ENCODE data around the gene NR0B2. TPM values are rescaled to one million over a fixed set of nuclear protein-coding genes. Genes with fewer than 3 reads are reported as not detected.
A peak's percentile ranks its signal among the peaks of the same experiment; 100 is the strongest.

NR0B2 gene
- total and polyA plus RNA-seq, 2 of the 13 experiments (the other 11 are each of a cell fraction or from before 2014, with no cell fraction given), result 72.5 to 133 TPM

GRCh38 chr1:26961826-26962225 lies 48.1 kb upstream of the NR0B2 start (continued):
- no peak for TF ChIP-seq ZSCAN30 (CRISPR knock-in tag; IDR thresholded peaks at IDR 0.05)
- no peak for TF ChIP-seq POLR2AphosphoS5 (IDR thresholded peaks at IDR 0.05; ENCODE audit: low read depth, low read length)
- TF ChIP-seq, protein P1, sequence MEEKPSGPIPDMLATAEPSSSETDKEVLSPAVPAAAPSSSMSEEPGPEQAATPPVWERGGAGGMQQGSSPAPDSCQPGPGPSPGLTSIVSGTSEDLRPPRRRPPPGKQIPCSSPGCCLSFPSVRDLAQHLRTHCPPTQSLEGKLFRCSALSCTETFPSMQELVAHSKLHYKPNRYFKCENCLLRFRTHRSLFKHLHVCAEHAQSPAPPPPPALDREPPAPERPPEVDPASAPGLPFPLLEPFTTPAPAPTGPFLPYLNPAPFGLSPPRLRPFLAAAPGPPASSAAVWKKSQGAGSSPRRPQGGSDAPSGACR (CRISPR knock-in tag; IDR thresholded peaks at IDR 0.05), result no peak
- no peak for TF ChIP-seq TGIF2 (CRISPR knock-in tag; IDR thresholded peaks at IDR 0.05)
- TF ChIP-seq SRSF1 (optimal IDR thresholded peaks at IDR 0.05; ENCODE audit: low read depth, low read length), result no peak
- no peak for TF ChIP-seq AKAP8 (CRISPR knock-in tag; IDR thresholded peaks at IDR 0.05)
- no peak for TF ChIP-seq ZNF17 (CRISPR knock-in tag; IDR thresholded peaks at IDR 0.05)
- TF ChIP-seq FOXP4 (CRISPR knock-in tag; IDR thresholded peaks at IDR 0.05), result peak; percentile 96
- TF ChIP-seq SIN3A (IDR thresholded peaks at IDR 0.05; ENCODE audit: borderline replicate concordance, low read depth, low read length), result no peak
- TF ChIP-seq BCLAF1 (IDR thresholded peaks at IDR 0.05), result no peak
- TF ChIP-seq POLR2AphosphoS2 (IDR thresholded peaks at IDR 0.05; ENCODE audit: low read depth, low read length), result no peak
- TF ChIP-seq SMYD3 (CRISPR knock-in tag; IDR thresholded peaks at IDR 0.05), result peak; percentile 57; the same call in 1 of the 2 replicates
- TF ChIP-seq ZNF12 (CRISPR knock-in tag; IDR thresholded peaks at IDR 0.05), result peak; percentile 42; the same call in 1 of the 2 replicates
- peak; percentile 17; the same call in 1 of the 2 replicates for TF ChIP-seq ZFX (CRISPR knock-in tag; IDR thresholded peaks at IDR 0.05; ENCODE audit: low read depth)
- TF ChIP-seq ZBTB20 (CRISPR knock-in tag; IDR thresholded peaks at IDR 0.05; ENCODE audit: borderline replicate concordance, low read depth), result peak; percentile 96; the same call in 1 of the 2 replicates
- TF ChIP-seq IKZF1 (IDR thresholded peaks at IDR 0.05), result no peak
- TF ChIP-seq ZNF33B (CRISPR knock-in tag; IDR thresholded peaks at IDR 0.05), result no peak
- TF ChIP-seq, protein P2, sequence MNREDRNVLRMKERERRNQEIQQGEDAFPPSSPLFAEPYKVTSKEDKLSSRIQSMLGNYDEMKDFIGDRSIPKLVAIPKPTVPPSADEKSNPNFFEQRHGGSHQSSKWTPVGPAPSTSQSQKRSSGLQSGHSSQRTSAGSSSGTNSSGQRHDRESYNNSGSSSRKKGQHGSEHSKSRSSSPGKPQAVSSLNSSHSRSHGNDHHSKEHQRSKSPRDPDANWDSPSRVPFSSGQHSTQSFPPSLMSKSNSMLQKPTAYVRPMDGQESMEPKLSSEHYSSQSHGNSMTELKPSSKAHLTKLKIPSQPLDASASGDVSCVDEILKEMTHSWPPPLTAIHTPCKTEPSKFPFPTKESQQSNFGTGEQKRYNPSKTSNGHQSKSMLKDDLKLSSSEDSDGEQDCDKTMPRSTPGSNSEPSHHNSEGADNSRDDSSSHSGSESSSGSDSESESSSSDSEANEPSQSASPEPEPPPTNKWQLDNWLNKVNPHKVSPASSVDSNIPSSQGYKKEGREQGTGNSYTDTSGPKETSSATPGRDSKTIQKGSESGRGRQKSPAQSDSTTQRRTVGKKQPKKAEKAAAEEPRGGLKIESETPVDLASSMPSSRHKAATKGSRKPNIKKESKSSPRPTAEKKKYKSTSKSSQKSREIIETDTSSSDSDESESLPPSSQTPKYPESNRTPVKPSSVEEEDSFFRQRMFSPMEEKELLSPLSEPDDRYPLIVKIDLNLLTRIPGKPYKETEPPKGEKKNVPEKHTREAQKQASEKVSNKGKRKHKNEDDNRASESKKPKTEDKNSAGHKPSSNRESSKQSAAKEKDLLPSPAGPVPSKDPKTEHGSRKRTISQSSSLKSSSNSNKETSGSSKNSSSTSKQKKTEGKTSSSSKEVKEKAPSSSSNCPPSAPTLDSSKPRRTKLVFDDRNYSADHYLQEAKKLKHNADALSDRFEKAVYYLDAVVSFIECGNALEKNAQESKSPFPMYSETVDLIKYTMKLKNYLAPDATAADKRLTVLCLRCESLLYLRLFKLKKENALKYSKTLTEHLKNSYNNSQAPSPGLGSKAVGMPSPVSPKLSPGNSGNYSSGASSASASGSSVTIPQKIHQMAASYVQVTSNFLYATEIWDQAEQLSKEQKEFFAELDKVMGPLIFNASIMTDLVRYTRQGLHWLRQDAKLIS (CRISPR knock-in tag; IDR thresholded peaks at IDR 0.05), result no peak
- no peak for TF ChIP-seq ZNF558 (CRISPR knock-in tag; IDR thresholded peaks at IDR 0.05; ENCODE audit: borderline replicate concordance)
- TF ChIP-seq ZNF430 (CRISPR knock-in tag; IDR thresholded peaks at IDR 0.05), result no peak
- no peak for TF ChIP-seq ZNF160 (CRISPR knock-in tag; IDR thresholded peaks at IDR 0.05)
- no peak for TF ChIP-seq NONO (IDR thresholded peaks at IDR 0.05)
- TF ChIP-seq NONO (CRISPR knock-in tag; conservative IDR thresholded peaks at IDR 0.05), result no peak

Data from HepG2 (cell line).